GM12878 (cell line): Measurements from ENCODE around the gene TIMP3. TPM values are rescaled to one million over a fixed set of nuclear protein-coding genes. Genes with fewer than 3 reads are reported as not detected.

ENCODE experiments used
- ATAC-seq: fragments of 200-7000 bp; cut with Tn5 transposase; 3 replicates; pipeline ENCODE4 v1.9.1; 2020; ENCODE audit warnings: mild to moderate bottlenecking, moderate library complexity
- BruUV-seq: library from RNA; stranded (reverse); fragments of 400-500 nt; replicated peaks from 2 replicates; lab custom pipeline; 2021; lab: Mats Ljungman, UMichigan
- CTCF ChIA-PET: fragments of 300-600 bp; sonication (Branson Sonifier 250); formaldehyde crosslinking; extraction: SDS; loops from one replicate; lab custom pipeline; 2021; ENCODE audit warnings: inconsistent platforms; lab: Yijun Ruan, JAX
- POLR2A ChIA-PET: fragments of 350-600 bp; formaldehyde crosslinking; extraction: SDS; loops from one replicate; lab custom pipeline; 2021; ENCODE audit warnings: inconsistent platforms; lab: Charles Lee
- RAD21 ChIA-PET: fragments of 300-600 bp; sonication (Branson Sonifier 250); formaldehyde crosslinking; loops from one replicate; lab custom pipeline; 2023; ENCODE audit warnings: antibody characterized with exemption; ENCODE audit not compliant: unreplicated experiment; lab: Charles Lee
- SMC1A ChIA-PET: fragments of 300-600 bp; sonication (Branson Sonifier 250); formaldehyde crosslinking; loops from one replicate; lab custom pipeline; 2023; ENCODE audit not compliant: unreplicated experiment, uncharacterized antibody; lab: Charles Lee
- DNase-seq: peaks from one replicate; pipeline ENCODE4 v3.0.0-alpha.2; 2011; ENCODE audit warnings: low read depth, low spot score
- FAIRE-seq: peaks from 3 replicates; lab custom pipeline; 2011; peaks lifted over from hg19 to GRCh38; lab: Jason Lieb, UNC
- H2AFZ ChIP-seq: 2 replicates; pipeline ENCODE4 v1.6.0; 2011; ENCODE audit warnings: low read depth, low read length, control low read depth; ENCODE audit not compliant: control insufficient read depth
- H3K27ac ChIP-seq: 2 replicates; pipeline ENCODE4 v1.5.1; 2011; ENCODE audit warnings: control low read depth; ENCODE audit not compliant: control insufficient read depth, insufficient read depth
- H3K27me3 ChIP-seq, 2 experiments: replicated peaks in 1 of 2; 2 replicates each; pipeline versions ENCODE4 v1.6.0 to v1.6.1; 2011; ENCODE audit warnings: low read length in 1 of 2; ENCODE audit not compliant: control insufficient read depth in 2 of 2, insufficient read depth in 2 of 2
- H3K36me3 ChIP-seq, 2 experiments: 2 replicates each; pipeline ENCODE4 v1.5.1; 2011; ENCODE audit warnings: low read length in 1 of 2; ENCODE audit not compliant: control insufficient read depth in 2 of 2, insufficient read depth in 2 of 2
- H3K4me1 ChIP-seq: 2 replicates; pipeline ENCODE4 v1.6.1; 2011; ENCODE audit warnings: mild to moderate bottlenecking, low read length, moderate library complexity, mixed read lengths; ENCODE audit not compliant: control insufficient read depth, insufficient read depth
- H3K4me2 ChIP-seq: 2 replicates; pipeline ENCODE4 v1.6.0; 2011; ENCODE audit warnings: control low read depth; ENCODE audit not compliant: control insufficient read depth, insufficient read depth
- H3K4me3 ChIP-seq: fragments of 200-600 bp; sonication (generic); 2 replicates; pipeline ENCODE4 v1.5.1; 2016
- H3K79me2 ChIP-seq: 2 replicates; pipeline ENCODE4 v1.6.0; 2011; ENCODE audit warnings: low read length; ENCODE audit not compliant: control insufficient read depth, insufficient read depth
- H3K9ac ChIP-seq: 2 replicates; pipeline ENCODE4 v1.8.0; 2011; ENCODE audit warnings: low read length, control low read depth, mixed read lengths; ENCODE audit not compliant: control insufficient read depth, insufficient read depth
- H3K9me3 ChIP-seq: replicated peaks from 3 replicates; pipeline ENCODE4 v1.5.1; 2011; ENCODE audit warnings: mild to moderate bottlenecking, low read length; ENCODE audit not compliant: control insufficient read depth, insufficient read depth
- H4K20me1 ChIP-seq: 2 replicates; pipeline ENCODE4 v1.6.0; 2011; ENCODE audit not compliant: control insufficient read depth, insufficient read depth
- ATF7 ChIP-seq: fragments of 450-650 bp; IDR thresholded peaks from 2 replicates; pipeline ENCODE4 v1.6.1; 2016; ENCODE audit warnings: low read depth, mild to moderate bottlenecking
- BMI1 ChIP-seq: fragments of 450-650 bp; IDR thresholded peaks from 2 replicates; pipeline ENCODE4 v1.6.1; 2016; ENCODE audit warnings: mild to moderate bottlenecking, moderate library complexity, borderline replicate concordance
- E2F8 ChIP-seq: fragments of 450-650 bp; IDR thresholded peaks from 2 replicates; pipeline ENCODE4 v1.6.1; 2018; ENCODE audit warnings: mild to moderate bottlenecking, low read depth, moderate library complexity; ENCODE audit not compliant: partially characterized antibody
- EP300 ChIP-seq, 2 experiments: fragments of 150-350 bp in 1 of 2; IDR thresholded peaks; 2 replicates each; pipeline ENCODE4 v1.6.1; 2011 to 2012; ENCODE audit warnings: low read depth in 2 of 2, low read length in 2 of 2, borderline replicate concordance in 1 of 2, improper control_type of control experiment in 1 of 2, inconsistent platforms in 1 of 2; ENCODE audit not compliant: control insufficient read depth in 1 of 2
- IRF4 ChIP-seq: IDR thresholded peaks from 2 replicates; pipeline ENCODE4 v1.6.1; 2011; ENCODE audit warnings: low read depth, low read length
- MYB ChIP-seq: fragments of 150-350 bp; IDR thresholded peaks from 2 replicates; pipeline ENCODE4 v1.6.1; 2014; ENCODE audit warnings: mild to moderate bottlenecking, low read depth, low read length, borderline replicate concordance
- NRF1 ChIP-seq: conservative IDR thresholded peaks from 2 replicates; pipeline ENCODE4 v1.6.1; 2011; ENCODE audit warnings: mild to moderate bottlenecking, low read depth, low read length, improper control_type of control experiment
- PKNOX1 ChIP-seq: fragments of 450-650 bp; IDR thresholded peaks from 2 replicates; pipeline ENCODE4 v1.6.1; 2016; ENCODE audit warnings: mild to moderate bottlenecking
- RAD21 ChIP-seq: IDR thresholded peaks from 2 replicates; pipeline ENCODE4 v1.6.1; 2011; ENCODE audit warnings: mild to moderate bottlenecking, low read depth, low read length, moderate library complexity; ENCODE audit not compliant: insufficient read depth
- SP1 ChIP-seq: IDR thresholded peaks from one replicate; pipeline ENCODE4 v1.6.1; 2011; ENCODE audit warnings: low read depth, low read length
- SREBF2 ChIP-seq: IDR thresholded peaks from 2 replicates; pipeline ENCODE4 v1.6.1; 2012; ENCODE audit warnings: mild to moderate bottlenecking, low read length
- STAT1 ChIP-seq: fragments of 450-650 bp; conservative IDR thresholded peaks from 2 replicates; pipeline ENCODE4 v1.6.1; 2014; ENCODE audit warnings: antibody characterized with exemption, mild to moderate bottlenecking
- WGBS: methylation state at CpG from one replicate; pipeline ENCODE4 v1.1.6; 2016; ENCODE audit warnings: low lambda C conversion rate; ENCODE audit not compliant: insufficient replicate concordance, insufficient coverage; ENCODE audit errors: missing lambda C conversion rate; 5-methylcytosine and 5-hydroxymethylcytosine counted together
- in situ Hi-C: fragments of 300-500 bp; cut with MboI; formaldehyde crosslinking; loops from 9 replicates; pipeline ENCODE4 v1.14.3; 2018; ENCODE audit warnings: mixed read lengths
- intact Hi-C: fragments of 100-400 bp; cut with micrococcal nuclease; formaldehyde crosslinking; loops from one replicate; pipeline ENCODE4 v1.14.2; 2022; ENCODE audit not compliant: unreplicated experiment
- polyA plus RNA-seq, 11 experiments: library from polyadenylated mRNA; depleted of rRNA in 4 of 11; unstranded in 6 of 11; stranded (reverse) in 5 of 11; fragments of >200 nt; fragmentation: Nextera tagmentation in 4 of 11; fragmentation: Illumina TruSeq in 1 of 11; extraction: Ambion mirVana in 4 of 11; extraction: Trizol in 1 of 11; gene quantifications; 1 replicate in 1 of 11; 2 replicates in 10 of 11; pipeline versions ENCODE4 v1.2.1 to v1.2.3, GENCODE V29; 2011 to 2016; ENCODE audit warnings: inconsistent platforms in 2 of 11, missing spikeins in 2 of 11, low read depth in 1 of 11
- total RNA-seq, 4 experiments: library from RNA; depleted of rRNA in 3 of 4; stranded (reverse); fragments of >200 nt in 3 of 4; fragmentation: Illumina TruSeq in 1 of 4; extraction: Trizol in 1 of 4; gene quantifications; 2 replicates each; pipeline versions ENCODE4 v1.2.1 to v1.2.3, GENCODE V29; 2013 to 2021
- TF ChIP-seq, protein P1 (sequence below): IDR thresholded peaks from 2 replicates; pipeline ENCODE4 v1.6.1; 2011; ENCODE audit warnings: low read depth, low read length, improper control_type of control experiment, borderline replicate concordance
- TF ChIP-seq, protein P2 (sequence below): IDR thresholded peaks from 2 replicates; pipeline ENCODE4 v1.6.1; 2012; ENCODE audit warnings: mild to moderate bottlenecking, low read depth, low read length

The TIMP3 gene
- total and polyA plus RNA-seq, 10 of the 15 experiments (the other 5 are each of a cell fraction or from before 2014, with no cell fraction given), result 0.01 to 0.74 (median 0.27) TPM; not detected in 5

- no peak for TF ChIP-seq EP300 (IDR thresholded peaks at IDR 0.05; ENCODE audit: borderline replicate concordance in 1 of 2, control insufficient read depth in 1 of 2, low read depth in 2 of 2, low read length in 2 of 2)
- TF ChIP-seq NRF1, result no peak
These were observed 108.9 kb downstream of the TIMP3 start (continued) for GRCh38 chr22:32910429-32910772.

DNA sequence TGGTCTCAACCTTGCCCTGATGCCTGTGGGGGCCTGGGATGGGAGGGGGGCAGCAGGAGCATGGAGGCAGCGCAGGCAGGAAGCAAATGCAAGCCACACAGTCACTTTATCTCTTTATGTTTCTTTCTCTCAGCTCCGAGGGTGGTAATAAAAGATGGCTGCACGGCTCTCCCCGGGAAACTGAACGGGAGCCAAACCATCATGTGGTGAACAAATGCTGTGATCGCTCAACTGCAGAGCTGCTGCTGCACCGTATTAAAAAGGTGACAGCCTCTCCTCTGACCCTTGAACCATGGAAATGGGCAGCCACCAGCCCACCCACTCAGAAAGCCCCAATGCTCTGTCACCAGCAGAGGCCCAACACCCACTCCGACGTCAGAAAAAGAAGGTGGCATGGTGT lies 110.0 kb downstream of the TIMP3 start:
- Histone ChIP-seq H3K36me3 (no peaks in the 10 kb centered on the region), H3K4me1 (no peaks in the 10 kb centered on the region), H3K4me3 (no peak overlapping the region), H2AFZ (no peak overlapping the region), H3K27ac (no peak overlapping the region), H3K9ac (no peak overlapping the region), H3K9me3 (no peaks in the 10 kb centered on the region; the same call in 2 of the 3 replicates), H3K4me2 (no peak overlapping the region), H3K27me3 (no peaks in the 10 kb centered on the region), H3K79me2 (no peaks in the 10 kb centered on the region), H4K20me1 (no peaks in the 10 kb centered on the region)
- DNase-seq (no peak), FAIRE-seq (no peak), ATAC-seq (no peak)
- in situ Hi-C loops, result no loop called here
- CTCF ChIA-PET, result interaction anchor here (0.7 to 1.4 kb wide), 2 partner anchors 14 to 16 kb away, joined by 3 read pairs; no protein-coding TSS in a partner anchor
- intact Hi-C loops, result no loop called here
- WGBS, result 20% methylated on average over 9 of the region's 9 CpGs
- RAD21 ChIA-PET, result no interaction called here
- POLR2A ChIA-PET, result no interaction called here
- SMC1A ChIA-PET, result interaction anchor here (1.3 kb wide), 1 partner anchor 14 kb away, joined by 3 read pairs; no protein-coding TSS in a partner anchor
- no TSS peak for BruUV-seq
- no peak for TF ChIP-seq PKNOX1
- TF ChIP-seq, protein P1, sequence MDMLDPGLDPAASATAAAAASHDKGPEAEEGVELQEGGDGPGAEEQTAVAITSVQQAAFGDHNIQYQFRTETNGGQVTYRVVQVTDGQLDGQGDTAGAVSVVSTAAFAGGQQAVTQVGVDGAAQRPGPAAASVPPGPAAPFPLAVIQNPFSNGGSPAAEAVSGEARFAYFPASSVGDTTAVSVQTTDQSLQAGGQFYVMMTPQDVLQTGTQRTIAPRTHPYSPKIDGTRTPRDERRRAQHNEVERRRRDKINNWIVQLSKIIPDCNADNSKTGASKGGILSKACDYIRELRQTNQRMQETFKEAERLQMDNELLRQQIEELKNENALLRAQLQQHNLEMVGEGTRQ, result no peak
- TF ChIP-seq E2F8, result no peak
- no peak for TF ChIP-seq MYB
- TF ChIP-seq, protein P2, sequence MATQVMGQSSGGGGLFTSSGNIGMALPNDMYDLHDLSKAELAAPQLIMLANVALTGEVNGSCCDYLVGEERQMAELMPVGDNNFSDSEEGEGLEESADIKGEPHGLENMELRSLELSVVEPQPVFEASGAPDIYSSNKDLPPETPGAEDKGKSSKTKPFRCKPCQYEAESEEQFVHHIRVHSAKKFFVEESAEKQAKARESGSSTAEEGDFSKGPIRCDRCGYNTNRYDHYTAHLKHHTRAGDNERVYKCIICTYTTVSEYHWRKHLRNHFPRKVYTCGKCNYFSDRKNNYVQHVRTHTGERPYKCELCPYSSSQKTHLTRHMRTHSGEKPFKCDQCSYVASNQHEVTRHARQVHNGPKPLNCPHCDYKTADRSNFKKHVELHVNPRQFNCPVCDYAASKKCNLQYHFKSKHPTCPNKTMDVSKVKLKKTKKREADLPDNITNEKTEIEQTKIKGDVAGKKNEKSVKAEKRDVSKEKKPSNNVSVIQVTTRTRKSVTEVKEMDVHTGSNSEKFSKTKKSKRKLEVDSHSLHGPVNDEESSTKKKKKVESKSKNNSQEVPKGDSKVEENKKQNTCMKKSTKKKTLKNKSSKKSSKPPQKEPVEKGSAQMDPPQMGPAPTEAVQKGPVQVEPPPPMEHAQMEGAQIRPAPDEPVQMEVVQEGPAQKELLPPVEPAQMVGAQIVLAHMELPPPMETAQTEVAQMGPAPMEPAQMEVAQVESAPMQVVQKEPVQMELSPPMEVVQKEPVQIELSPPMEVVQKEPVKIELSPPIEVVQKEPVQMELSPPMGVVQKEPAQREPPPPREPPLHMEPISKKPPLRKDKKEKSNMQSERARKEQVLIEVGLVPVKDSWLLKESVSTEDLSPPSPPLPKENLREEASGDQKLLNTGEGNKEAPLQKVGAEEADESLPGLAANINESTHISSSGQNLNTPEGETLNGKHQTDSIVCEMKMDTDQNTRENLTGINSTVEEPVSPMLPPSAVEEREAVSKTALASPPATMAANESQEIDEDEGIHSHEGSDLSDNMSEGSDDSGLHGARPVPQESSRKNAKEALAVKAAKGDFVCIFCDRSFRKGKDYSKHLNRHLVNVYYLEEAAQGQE, result no peak
- TF ChIP-seq RAD21, result no peak
- no peak for TF ChIP-seq BMI1
- TF ChIP-seq SP1, result no peak
- no peak for TF ChIP-seq ATF7
- TF ChIP-seq IRF4, result no peak
- TF ChIP-seq NRF1, result no peak
- TF ChIP-seq SREBF2, result no peak
- no peak for TF ChIP-seq STAT1
